DOHH2 (cell line): ENCODE measurements around the gene MAPK4.

Experiments
- EZH2phosphoT487 ChIP-seq: fragments of 200-600 bp; sonication (generic); IDR thresholded peaks from 2 replicates; pipeline ENCODE4 v1.6.1; 2017; ENCODE audit warnings: borderline replicate concordance, mild to moderate bottlenecking, antibody characterized with exemption, low read length, moderate library complexity, mixed read lengths
- TF ChIP-seq, protein P1 (sequence below): fragments of 200-600 bp; sonication (generic); IDR thresholded peaks from one replicate; pipeline ENCODE4 v1.5.1; 2014; ENCODE audit warnings: antibody characterized with exemption, mild to moderate bottlenecking, low read depth, low read length; ENCODE audit not compliant: poor library complexity, severe bottlenecking

DNA sequence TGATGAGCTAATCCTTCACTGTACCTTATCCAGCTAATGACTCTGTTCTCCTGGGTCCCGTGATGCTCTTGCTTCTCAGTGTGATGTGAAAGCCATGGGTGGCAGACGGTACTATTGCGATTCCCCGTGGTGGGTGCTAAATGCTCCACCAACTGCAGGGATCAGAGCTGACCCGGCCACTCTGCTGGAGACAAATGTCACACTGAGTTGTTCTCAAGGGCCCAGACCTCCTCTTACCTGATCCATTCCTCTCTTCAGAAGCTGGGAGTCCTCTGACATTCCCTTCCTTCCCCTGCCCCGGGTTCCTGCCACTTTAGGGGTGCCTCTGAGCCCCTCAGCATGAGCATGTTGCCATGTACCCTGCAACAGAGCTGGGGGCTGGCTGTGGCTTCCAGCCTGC, 105.1 kb downstream of the MAPK4 start:
- TF ChIP-seq, protein P1, sequence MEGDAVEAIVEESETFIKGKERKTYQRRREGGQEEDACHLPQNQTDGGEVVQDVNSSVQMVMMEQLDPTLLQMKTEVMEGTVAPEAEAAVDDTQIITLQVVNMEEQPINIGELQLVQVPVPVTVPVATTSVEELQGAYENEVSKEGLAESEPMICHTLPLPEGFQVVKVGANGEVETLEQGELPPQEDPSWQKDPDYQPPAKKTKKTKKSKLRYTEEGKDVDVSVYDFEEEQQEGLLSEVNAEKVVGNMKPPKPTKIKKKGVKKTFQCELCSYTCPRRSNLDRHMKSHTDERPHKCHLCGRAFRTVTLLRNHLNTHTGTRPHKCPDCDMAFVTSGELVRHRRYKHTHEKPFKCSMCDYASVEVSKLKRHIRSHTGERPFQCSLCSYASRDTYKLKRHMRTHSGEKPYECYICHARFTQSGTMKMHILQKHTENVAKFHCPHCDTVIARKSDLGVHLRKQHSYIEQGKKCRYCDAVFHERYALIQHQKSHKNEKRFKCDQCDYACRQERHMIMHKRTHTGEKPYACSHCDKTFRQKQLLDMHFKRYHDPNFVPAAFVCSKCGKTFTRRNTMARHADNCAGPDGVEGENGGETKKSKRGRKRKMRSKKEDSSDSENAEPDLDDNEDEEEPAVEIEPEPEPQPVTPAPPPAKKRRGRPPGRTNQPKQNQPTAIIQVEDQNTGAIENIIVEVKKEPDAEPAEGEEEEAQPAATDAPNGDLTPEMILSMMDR, result no peak
- no peak for TF ChIP-seq EZH2phosphoT487
